Activated T-cell treated with anti-CD3 and anti-CD28 coated beads, Interleukin-2, amount 50 U/mL, for 24 hours (primary cell): ENCODE results near the gene ATF2.
A peak's percentile ranks its signal among the peaks of the same experiment; 100 is the strongest.

Experiments used
- DNase-seq: peaks from one replicate; pipeline ENCODE4 v3.0.0-alpha.2; 2020
- H3K27ac Mint-ChIP-seq: 2 replicates; pipeline ENCODE4 v1.8.0; 2020; ENCODE audit warnings: mild to moderate bottlenecking, mixed read lengths
- H3K27me3 Mint-ChIP-seq: 2 replicates; pipeline ENCODE4 v1.8.0; 2020; ENCODE audit warnings: mixed read lengths
- H3K36me3 Mint-ChIP-seq: 2 replicates; pipeline ENCODE4 v1.8.0; 2020; ENCODE audit warnings: low read depth, mixed read lengths
- H3K4me1 Mint-ChIP-seq: 2 replicates; pipeline ENCODE4 v1.8.0; 2020; ENCODE audit warnings: low read depth, mixed read lengths
- H3K4me3 Mint-ChIP-seq: 2 replicates; pipeline ENCODE4 v1.8.0; 2020; ENCODE audit warnings: mild to moderate bottlenecking, moderate library complexity, mixed read lengths
- H3K9me3 Mint-ChIP-seq: 2 replicates; pipeline ENCODE4 v1.8.0; 2020; ENCODE audit warnings: mixed read lengths

Gene ATF2

DNA sequence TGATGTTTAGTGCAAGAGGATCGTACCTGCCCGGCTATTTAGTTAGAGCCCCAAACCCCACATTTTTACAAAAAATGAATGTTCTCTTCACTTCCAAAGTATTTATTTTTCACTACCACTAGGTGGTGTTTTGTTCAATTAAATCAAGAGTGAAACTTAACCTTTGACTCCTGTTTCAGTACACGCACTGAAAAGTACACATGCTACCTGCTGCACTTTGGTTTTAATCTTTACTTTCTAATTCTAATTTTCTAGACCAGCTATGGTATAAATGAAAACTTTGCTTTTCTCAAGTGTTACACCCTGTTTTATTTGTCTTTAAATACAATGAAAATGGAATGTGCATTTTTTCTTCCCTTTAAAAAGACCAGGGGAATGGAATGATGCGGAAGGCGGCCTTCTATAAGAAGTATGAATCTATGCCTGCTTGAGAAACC, 131.4 kb downstream of the ATF2 start:
- Mint-ChIP-seq H3K9me3 (no peaks in the 10 kb centered on the region), H3K36me3 (no peaks in the 10 kb centered on the region), H3K27me3 (no peaks in the 10 kb centered on the region), H3K4me3 (no peak overlapping the region), H3K27ac (peak overlapping the region; percentile 58), H3K4me1 (peaks cover 6% of the 10 kb centered on the region)
- DNase-seq, result no peak

DNA sequence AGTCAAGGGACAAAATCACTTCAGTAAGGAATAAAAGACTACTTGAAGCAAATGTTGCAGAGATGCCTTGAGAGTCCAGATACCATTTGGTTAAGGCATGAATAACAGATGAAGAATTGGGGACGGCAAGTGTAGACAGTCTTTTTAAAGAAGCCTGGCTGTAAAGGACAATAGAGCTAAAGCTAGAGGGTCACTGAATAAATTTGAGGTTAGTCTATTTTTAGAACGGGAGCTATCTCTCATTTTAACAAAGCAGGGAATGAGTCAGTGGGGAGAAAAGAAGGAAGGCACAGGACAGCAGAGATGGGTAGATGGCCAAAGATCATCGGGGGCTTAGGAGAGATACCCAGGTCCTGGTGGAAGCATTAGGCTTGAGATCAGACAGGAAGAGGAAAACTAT, 132.2 kb downstream of the ATF2 start:
- peaks cover 6% of the 10 kb centered on the region for H3K4me1 Mint-ChIP-seq
- H3K36me3 Mint-ChIP-seq, result no peaks in the 10 kb centered on the region
- no peaks in the 10 kb centered on the region for H3K9me3 Mint-ChIP-seq
- H3K4me3 Mint-ChIP-seq, result no peak overlapping the region
- no peak for DNase-seq
- no peak overlapping the region for H3K27ac Mint-ChIP-seq
- no peaks in the 10 kb centered on the region for H3K27me3 Mint-ChIP-seq

DNA sequence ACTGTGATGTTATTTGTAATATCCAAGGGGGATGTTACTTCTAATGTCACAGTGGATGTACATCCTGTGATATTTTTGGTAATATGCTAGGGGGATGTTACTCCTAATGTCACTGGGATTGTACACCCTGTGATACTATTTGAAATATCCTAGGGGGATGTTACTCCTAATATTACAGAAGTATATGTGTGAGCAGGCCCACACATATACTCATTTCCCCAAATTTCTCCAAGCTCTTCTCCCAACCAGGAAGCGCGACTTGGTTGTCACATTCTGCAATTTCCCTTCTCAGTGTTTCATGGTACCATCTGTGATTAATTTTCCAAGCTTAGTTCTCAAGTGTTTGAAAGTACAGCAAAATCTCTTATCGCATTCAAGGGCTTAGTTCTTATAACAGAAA, 133.3 kb downstream of the ATF2 start:
- no peaks in the 10 kb centered on the region for H3K9me3 Mint-ChIP-seq
- peaks cover 6% of the 10 kb centered on the region for H3K4me1 Mint-ChIP-seq
- no peak for DNase-seq
- H3K27me3 Mint-ChIP-seq, result no peaks in the 10 kb centered on the region
- H3K36me3 Mint-ChIP-seq, result no peaks in the 10 kb centered on the region
- H3K4me3 Mint-ChIP-seq, result no peak overlapping the region
- no peak overlapping the region for H3K27ac Mint-ChIP-seq

- no peak for DNase-seq
- H3K9me3 Mint-ChIP-seq, result no peaks in the 10 kb centered on the region
- no peak overlapping the region for H3K4me3 Mint-ChIP-seq
- H3K27me3 Mint-ChIP-seq, result no peaks in the 10 kb centered on the region
- no peak overlapping the region for H3K27ac Mint-ChIP-seq
- H3K36me3 Mint-ChIP-seq, result no peaks in the 10 kb centered on the region
- H3K4me1 Mint-ChIP-seq, result no peaks in the 10 kb centered on the region
These were observed 137.4 kb downstream of the ATF2 start for GRCh38 chr2:175030380-175031271.

DNA sequence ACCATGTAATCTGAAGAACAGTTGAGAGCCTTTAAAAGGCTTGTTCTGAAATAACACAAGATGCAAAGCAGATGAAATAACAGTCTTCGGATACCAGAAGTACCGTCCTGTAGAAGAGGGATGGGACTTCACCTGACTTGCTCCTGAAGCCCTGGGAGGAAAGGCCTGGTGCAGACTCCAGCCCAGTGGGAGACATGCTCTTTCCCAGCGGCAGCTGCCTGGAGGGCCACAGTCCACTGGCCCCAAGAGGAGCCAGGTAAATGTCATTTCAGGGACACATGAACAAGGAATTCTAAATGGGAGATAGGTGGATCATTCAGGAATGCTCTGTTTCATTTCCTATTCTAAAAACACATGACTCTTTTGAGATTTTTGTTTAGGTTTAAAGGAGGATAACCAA, 140.2 kb downstream of the ATF2 start:
- no peak overlapping the region for H3K27ac Mint-ChIP-seq
- H3K4me1 Mint-ChIP-seq, result no peaks in the 10 kb centered on the region
- H3K9me3 Mint-ChIP-seq, result no peaks in the 10 kb centered on the region

DNA sequence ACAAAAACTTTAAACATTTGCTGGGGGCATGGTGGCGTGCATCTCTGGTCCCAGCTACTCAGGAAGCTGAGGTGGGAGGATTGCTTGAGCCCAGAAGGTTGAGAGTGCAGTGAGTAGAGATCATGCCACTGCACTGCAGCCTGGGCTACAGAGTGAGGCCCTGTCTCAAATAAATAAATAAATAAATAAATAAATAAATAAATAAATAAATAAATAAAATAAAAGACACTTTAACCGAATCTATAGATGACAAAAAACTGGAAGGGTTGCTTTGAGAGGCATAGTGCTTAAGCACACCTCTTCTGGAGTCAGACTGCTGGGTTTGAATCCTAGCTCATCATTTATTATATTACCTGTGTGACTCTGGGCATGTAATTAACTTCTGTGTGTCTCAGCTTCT, 141.6 kb downstream of the ATF2 start:
- Mint-ChIP-seq H3K4me1 (no peaks in the 10 kb centered on the region), H3K27me3 (no peaks in the 10 kb centered on the region), H3K4me3 (no peak overlapping the region), H3K36me3 (no peaks in the 10 kb centered on the region), H3K27ac (no peak overlapping the region), H3K9me3 (no peaks in the 10 kb centered on the region)
- DNase-seq, result no peak

More for the DNA sequence above, 140.2 kb downstream of the ATF2 start:
- no peaks in the 10 kb centered on the region for H3K27me3 Mint-ChIP-seq
- no peaks in the 10 kb centered on the region for H3K36me3 Mint-ChIP-seq
- no peak for DNase-seq
- H3K4me3 Mint-ChIP-seq, result no peak overlapping the region

DNA sequence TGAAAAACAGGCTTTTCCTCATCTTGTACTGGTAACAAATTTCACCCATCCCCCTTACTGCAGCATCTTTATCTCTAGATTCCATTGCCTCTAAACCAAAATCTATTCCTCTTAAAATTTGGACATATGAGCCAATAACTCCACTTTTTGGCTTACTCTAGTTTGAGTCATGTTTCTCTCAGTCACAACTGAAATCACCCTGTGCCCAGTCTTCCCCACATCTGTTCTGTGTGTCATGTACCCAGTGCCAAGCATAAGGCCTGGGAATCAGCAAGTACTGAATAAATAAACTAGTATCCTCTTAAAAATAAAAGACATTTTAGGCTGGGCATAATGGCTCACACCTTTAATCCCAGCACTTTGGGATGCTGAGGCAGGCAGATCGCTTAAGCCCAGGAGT, 142.1 kb downstream of the ATF2 start:
- DNase-seq, result no peak
- Mint-ChIP-seq H3K27ac (no peak overlapping the region), H3K36me3 (no peaks in the 10 kb centered on the region), H3K4me1 (no peaks in the 10 kb centered on the region), H3K9me3 (no peaks in the 10 kb centered on the region), H3K4me3 (no peak overlapping the region), H3K27me3 (no peaks in the 10 kb centered on the region)

GRCh38 chr2:175025233-175025632, 142.8 kb downstream of the ATF2 start:
- H3K27ac Mint-ChIP-seq, result no peak overlapping the region
- no peaks in the 10 kb centered on the region for H3K4me1 Mint-ChIP-seq
- H3K4me3 Mint-ChIP-seq, result no peak overlapping the region
- no peak for DNase-seq
- H3K36me3 Mint-ChIP-seq, result no peaks in the 10 kb centered on the region
- H3K9me3 Mint-ChIP-seq, result no peaks in the 10 kb centered on the region
- H3K27me3 Mint-ChIP-seq, result no peaks in the 10 kb centered on the region

DNA sequence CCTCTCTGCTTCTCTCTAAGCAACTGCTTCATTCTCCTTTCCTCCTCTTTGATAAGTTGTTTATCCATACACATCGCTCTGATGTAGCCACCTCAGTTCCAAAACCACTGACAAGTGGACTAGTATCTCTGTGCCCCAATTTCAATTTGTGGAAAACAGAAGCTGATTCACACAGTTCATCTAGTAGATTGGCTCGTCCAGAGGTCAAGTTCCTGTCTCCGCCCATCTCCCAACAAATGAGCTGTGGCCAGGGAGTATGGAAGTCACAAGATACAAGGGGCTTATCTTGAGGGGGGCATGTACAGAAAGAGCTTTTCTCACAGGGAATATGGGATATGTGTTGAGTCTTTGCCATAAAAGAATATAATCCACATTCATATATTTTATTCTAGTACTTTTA, 145.1 kb downstream of the ATF2 start:
- Mint-ChIP-seq H3K27ac (no peak overlapping the region), H3K36me3 (no peaks in the 10 kb centered on the region), H3K27me3 (no peaks in the 10 kb centered on the region), H3K4me3 (no peak overlapping the region), H3K4me1 (no peaks in the 10 kb centered on the region), H3K9me3 (no peaks in the 10 kb centered on the region)
- no peak for DNase-seq
